Left lung (tissue), 10 donors: Measurements from ENCODE around the gene NMNAT3. TPM values are rescaled to one million over a fixed set of nuclear protein-coding genes. Genes with fewer than 3 reads are reported as not detected.
A peak's percentile ranks its signal among the peaks of the same experiment; 100 is the strongest.

Experiments used
- ATAC-seq: fragments of 200-7000 bp; cut with Tn5 transposase; one replicate; pipeline ENCODE4 v1.9.1; 2020; ENCODE audit warnings: moderate library complexity
- DNase-seq, 4 donors: peaks; one replicate each; pipeline ENCODE4 v3.0.0-alpha.2; 2013 to 2020
- H3K27ac ChIP-seq, 2 donors: fragments of 200-600 bp; sonication (generic) in 1 of 2; one replicate each; pipeline versions ENCODE4 v1.5.0 to v1.8.0; 2020 to 2021
- H3K27me3 ChIP-seq, 2 donors: fragments of 200-600 bp; sonication (generic) in 1 of 2; one replicate each; pipeline versions ENCODE4 v1.5.0 to v1.8.0; 2020 to 2021
- H3K36me3 ChIP-seq, 2 donors: fragments of 200-600 bp; sonication (generic) in 1 of 2; one replicate each; pipeline versions ENCODE4 v1.5.0 to v1.8.0; 2020 to 2021
- H3K4me1 ChIP-seq, 2 donors: fragments of 200-600 bp; one replicate each; pipeline ENCODE4 v1.8.0; 2021
- H3K4me3 ChIP-seq, 2 donors: fragments of 200-600 bp; sonication (generic) in 1 of 2; one replicate each; pipeline versions ENCODE4 v1.5.0 to v1.8.0; 2020 to 2021; ENCODE audit warnings: mild to moderate bottlenecking in 1 of 2
- H3K9me3 ChIP-seq, 2 donors: fragments of 200-600 bp; sonication (generic) in 1 of 2; one replicate each; pipeline versions ENCODE4 v1.5.0 to v1.8.0; 2020 to 2021
- intact Hi-C, 2 donors: fragments of 100-400 bp; cut with DNase I; formaldehyde crosslinking; loops; one replicate each; pipeline versions ENCODE4 v1.11.2 to v1.14.2; 2022
- polyA plus RNA-seq, 6 donors: library from polyadenylated mRNA; unstranded; fragments of 120-200 nt; gene quantifications; one replicate each; pipeline ENCODE4 v1.2.1, GENCODE V29; 2013; ENCODE audit not compliant: insufficient read length in 6 of 6
- total RNA-seq, 2 donors: library from RNA; stranded (reverse); fragmentation: NEBNext Ultra II Directional; extraction: Animal tissue kit (Norgen Biotek cat#: 25700); gene quantifications; one replicate each; pipeline ENCODE4 v1.2.1, GENCODE V29; 2021
- TF ChIP-seq, protein P1 (sequence below), 2 donors: fragments of 200-600 bp; sonication (generic) in 1 of 2; IDR thresholded peaks; one replicate each; pipeline versions ENCODE4 v1.5.0 to v1.8.0; 2021; ENCODE audit warnings: antibody characterized with exemption in 2 of 2
- donor health status: DM: no; HTN: yes; CAD: no.
- donor health status: DM: no; HTN: no; CAD: no.

NMNAT3 gene
- total and polyA plus RNA-seq, 8 donors, result 3.2 to 8.0 (median 6.0) TPM

DNA sequence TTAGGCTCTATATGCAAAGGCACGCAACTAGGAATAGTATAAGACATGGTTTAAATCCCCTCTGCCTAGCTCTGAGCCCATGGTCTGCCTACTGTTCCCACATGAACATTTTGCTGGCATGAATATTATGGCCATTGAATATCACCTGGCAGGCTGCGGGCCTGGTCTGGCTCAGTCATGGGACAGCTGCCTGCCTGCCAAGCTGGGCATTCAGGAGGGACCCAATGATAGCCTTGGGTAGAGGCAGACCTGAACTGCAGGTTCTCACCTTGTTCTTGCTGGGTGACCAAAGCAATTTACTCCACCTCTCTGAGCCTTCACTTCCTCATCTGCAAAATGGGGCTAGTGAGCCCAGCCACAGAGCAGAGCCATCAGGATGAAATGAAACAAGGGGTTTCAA, 149.5 kb downstream of the NMNAT3 start:
- Histone ChIP-seq H3K27ac (no peak overlapping the region), H3K36me3 (no peaks in the 10 kb centered on the region), H3K4me3 (no peak overlapping the region), H3K27me3 (no peaks in the 10 kb centered on the region), H3K9me3 (no peaks in the 10 kb centered on the region), H3K4me1 (peaks cover 0 to 1% of the 10 kb centered on the region in 2 donors)
- no peak for DNase-seq
- no peak for ATAC-seq
- TF ChIP-seq, protein P1, sequence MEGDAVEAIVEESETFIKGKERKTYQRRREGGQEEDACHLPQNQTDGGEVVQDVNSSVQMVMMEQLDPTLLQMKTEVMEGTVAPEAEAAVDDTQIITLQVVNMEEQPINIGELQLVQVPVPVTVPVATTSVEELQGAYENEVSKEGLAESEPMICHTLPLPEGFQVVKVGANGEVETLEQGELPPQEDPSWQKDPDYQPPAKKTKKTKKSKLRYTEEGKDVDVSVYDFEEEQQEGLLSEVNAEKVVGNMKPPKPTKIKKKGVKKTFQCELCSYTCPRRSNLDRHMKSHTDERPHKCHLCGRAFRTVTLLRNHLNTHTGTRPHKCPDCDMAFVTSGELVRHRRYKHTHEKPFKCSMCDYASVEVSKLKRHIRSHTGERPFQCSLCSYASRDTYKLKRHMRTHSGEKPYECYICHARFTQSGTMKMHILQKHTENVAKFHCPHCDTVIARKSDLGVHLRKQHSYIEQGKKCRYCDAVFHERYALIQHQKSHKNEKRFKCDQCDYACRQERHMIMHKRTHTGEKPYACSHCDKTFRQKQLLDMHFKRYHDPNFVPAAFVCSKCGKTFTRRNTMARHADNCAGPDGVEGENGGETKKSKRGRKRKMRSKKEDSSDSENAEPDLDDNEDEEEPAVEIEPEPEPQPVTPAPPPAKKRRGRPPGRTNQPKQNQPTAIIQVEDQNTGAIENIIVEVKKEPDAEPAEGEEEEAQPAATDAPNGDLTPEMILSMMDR (IDR thresholded peaks at IDR 0.05), result no peak
- intact Hi-C loops, result no loop called here

DNA sequence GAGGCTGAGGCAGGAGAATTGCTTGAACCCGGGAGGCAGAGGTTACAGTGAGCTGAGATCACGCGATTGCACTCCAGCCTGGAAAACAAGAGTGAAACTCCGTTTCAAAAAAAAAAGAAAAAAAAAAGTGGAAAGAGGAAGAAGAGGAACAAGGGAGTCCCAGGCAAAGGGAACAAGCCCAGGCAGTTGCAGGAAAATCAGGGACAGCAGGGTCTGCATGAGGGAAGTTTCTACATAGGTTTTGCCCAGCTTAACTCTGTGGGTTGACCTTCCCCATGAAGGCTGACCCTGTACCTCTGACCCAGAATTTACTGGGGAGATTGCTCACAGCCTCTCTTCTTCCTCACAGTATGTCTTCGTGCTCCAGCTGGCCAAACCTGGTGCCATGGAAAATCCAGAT, 150.5 kb downstream of the NMNAT3 start:
- Histone ChIP-seq H3K27me3 (no peaks in the 10 kb centered on the region), H3K36me3 (no peaks in the 10 kb centered on the region), H3K4me1 (no peaks in the 10 kb centered on the region), H3K9me3 (no peaks in the 10 kb centered on the region), H3K4me3 (no peak overlapping the region), H3K27ac (no peak overlapping the region)
- peak; percentile 26 for ATAC-seq
- intact Hi-C loops, result no loop called here
- TF ChIP-seq, protein P1 (IDR thresholded peaks at IDR 0.05), result no peak
- DNase-seq, result peak in 1 of 4 donors; percentile 35

DNA sequence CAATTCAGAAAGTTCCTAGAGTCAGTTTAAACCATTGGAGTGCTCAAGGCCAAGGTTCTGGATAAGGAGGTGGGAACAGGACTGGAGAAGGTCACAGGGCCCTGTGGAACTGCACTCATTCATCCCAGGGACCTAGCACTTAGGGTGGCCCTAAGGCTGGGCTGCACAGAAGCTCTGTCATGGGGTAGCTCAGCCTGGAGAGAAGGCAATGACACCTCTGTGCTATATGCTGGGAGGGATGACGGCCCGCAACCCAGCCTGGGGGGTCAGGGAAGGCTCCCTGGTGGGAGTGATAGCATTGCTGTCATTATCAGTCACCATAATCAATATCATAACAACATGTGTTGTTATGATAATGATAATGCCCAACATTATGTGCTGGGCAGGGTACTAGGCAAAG, 151.6 kb downstream of the NMNAT3 start:
- H3K36me3 ChIP-seq, result no peaks in the 10 kb centered on the region
- ATAC-seq (no peak), DNase-seq (no peak)
- H3K4me3 ChIP-seq, result no peak overlapping the region
- H3K9me3 ChIP-seq, result no peaks in the 10 kb centered on the region
- H3K27me3 ChIP-seq, result no peaks in the 10 kb centered on the region
- no peak overlapping the region for H3K27ac ChIP-seq
- intact Hi-C loops, result no loop called here
- TF ChIP-seq, protein P1 (IDR thresholded peaks at IDR 0.05), result no peak
- H3K4me1 ChIP-seq, result no peaks in the 10 kb centered on the region

DNA sequence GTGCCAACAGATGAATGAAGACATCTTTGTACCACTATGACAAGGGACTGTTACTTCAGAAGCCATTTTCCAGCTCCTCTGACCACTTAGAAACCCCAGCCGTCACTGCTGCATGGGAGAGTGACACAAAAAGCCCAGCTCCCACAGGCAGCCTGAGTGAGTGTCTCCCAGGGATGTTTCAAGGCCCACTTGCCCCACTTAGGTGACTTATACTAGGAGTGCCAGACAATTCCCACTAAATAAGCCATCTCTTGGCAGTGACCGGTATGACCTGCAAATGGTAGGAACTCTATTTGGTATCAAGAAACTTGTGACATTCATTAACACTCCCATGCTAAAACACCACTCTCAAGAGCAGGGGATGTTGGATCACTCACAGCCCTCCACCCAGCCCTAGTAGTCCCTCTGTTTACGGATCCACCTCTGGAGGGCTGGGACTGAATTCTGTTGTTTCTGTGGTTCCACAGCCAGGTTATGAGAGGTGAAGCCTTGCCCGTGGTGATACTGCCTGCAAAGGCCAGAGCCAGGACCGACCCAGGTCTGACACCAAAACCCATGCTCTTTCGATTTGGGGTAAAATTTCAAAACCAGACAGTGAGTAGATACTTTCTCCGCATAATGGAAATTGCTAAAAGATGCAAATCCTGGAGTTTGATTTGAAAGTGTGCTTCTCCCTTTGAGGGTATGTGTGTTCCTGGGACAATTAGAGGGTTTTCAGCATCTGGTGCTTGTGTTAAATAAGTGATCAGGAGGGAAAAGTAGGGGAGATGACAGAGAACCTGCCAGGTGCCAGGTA, 152.7 kb downstream of the NMNAT3 start:
- H3K36me3 ChIP-seq, result no peaks in the 10 kb centered on the region
- no peak for ATAC-seq
- TF ChIP-seq, protein P1 (IDR thresholded peaks at IDR 0.05), result no peak
- H3K27me3 ChIP-seq, result no peaks in the 10 kb centered on the region
- intact Hi-C loops, result no loop called here
- no peak overlapping the region for H3K4me3 ChIP-seq
- no peak for DNase-seq
- no peaks in the 10 kb centered on the region for H3K9me3 ChIP-seq
- H3K27ac ChIP-seq, result no peak overlapping the region
- H3K4me1 ChIP-seq, result no peaks in the 10 kb centered on the region

DNA sequence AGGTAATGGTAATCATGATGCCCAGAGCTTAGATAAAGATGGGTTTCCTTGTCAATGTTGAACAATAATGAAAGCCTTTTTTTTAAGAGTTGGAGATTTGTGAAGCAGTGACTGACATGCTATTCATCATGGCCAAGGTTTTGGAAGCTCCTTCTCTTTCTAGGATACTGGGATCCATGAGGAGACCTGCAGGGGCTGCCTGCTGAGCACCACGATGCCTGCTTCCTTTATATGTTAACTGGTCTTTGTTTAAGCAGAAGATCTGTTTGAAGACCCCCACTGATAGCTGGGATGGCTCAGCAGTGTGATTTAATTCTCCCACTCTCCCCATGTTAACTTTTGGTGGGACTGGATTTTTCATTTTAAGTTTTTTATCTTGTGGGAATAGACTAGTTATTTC, 154.1 kb downstream of the NMNAT3 start:
- no peak overlapping the region for H3K4me3 ChIP-seq
- TF ChIP-seq, protein P1 (IDR thresholded peaks at IDR 0.05), result no peak
- no peak overlapping the region for H3K27ac ChIP-seq
- no peaks in the 10 kb centered on the region for H3K9me3 ChIP-seq
- DNase-seq, result no peak
- intact Hi-C loops, result no loop called here
- H3K36me3 ChIP-seq, result no peaks in the 10 kb centered on the region
- no peaks in the 10 kb centered on the region for H3K27me3 ChIP-seq
- ATAC-seq, result no peak
- H3K4me1 ChIP-seq, result no peaks in the 10 kb centered on the region
